HCT116 (cell line): ENCODE results near the gene TMEM184B. TPM values are rescaled to one million over a fixed set of nuclear protein-coding genes. Genes with fewer than 3 reads are reported as not detected.
A peak's percentile ranks its signal among the peaks of the same experiment; 100 is the strongest.

Source experiments
- ATAC-seq: fragments of 200-7000 bp; cut with Tn5 transposase; 2 replicates; pipeline ENCODE4 v1.9.1; 2020; ENCODE audit warnings: mild to moderate bottlenecking, moderate library complexity
- BruUV-seq: library from RNA; stranded (reverse); fragments of 400-500 nt; replicated peaks from 2 replicates; lab custom pipeline; 2021; lab: Mats Ljungman, UMichigan
- CTCF ChIA-PET: fragments of 300-600 bp; sonication (Branson Sonifier 250); formaldehyde crosslinking; loops from one replicate; lab custom pipeline; 2021; ENCODE audit warnings: antibody characterized with exemption; lab: Charles Lee
- POLR2A ChIA-PET: fragments of 300-600, 350-600 bp; sonication (Branson Sonifier 250); formaldehyde crosslinking; loops from one replicate; lab custom pipeline; 2021; ENCODE audit warnings: antibody characterized with exemption; lab: Charles Lee
- RAD21 ChIA-PET, 2 experiments: fragments of 300-600 bp; sonication (Branson Sonifier 250); formaldehyde crosslinking; loops; one replicate each; lab custom pipeline; 2023; ENCODE audit warnings: low total read pairs in 2 of 2; ENCODE audit not compliant: uncharacterized antibody in 2 of 2, unreplicated experiment in 2 of 2, low non-redundant PET in 1 of 2; lab: Charles Lee
- DNase-seq: peaks from one replicate; pipeline ENCODE4 v3.0.0-alpha.2; 2010; ENCODE audit warnings: low read depth, low spot score
- H2AFZ ChIP-seq: fragments of 200-600 bp; shearing (Covaris generic), sonication (generic); 2 replicates; pipeline ENCODE4 v1.6.1; 2017; ENCODE audit warnings: low read depth, mixed run types, mixed read lengths, antibody characterized with exemption, low read length; ENCODE audit not compliant: poor library complexity, severe bottlenecking
- H3K27ac ChIP-seq: 2 replicates; pipeline ENCODE4 v1.5.1; 2012; ENCODE audit warnings: low read depth, low read length
- H3K27me3 ChIP-seq: fragments of 200-600 bp; sonication (generic); 2 replicates; pipeline ENCODE4 v1.6.1; 2016; ENCODE audit warnings: mixed run types, low read length, mixed read lengths; ENCODE audit not compliant: insufficient read depth
- H3K36me3 ChIP-seq, 2 experiments: fragments of 200-500 bp in 1 of 2; fragments of 200-600 bp in 1 of 2; sonication (Bioruptor generic) in 1 of 2; sonication (generic) in 1 of 2; 2 replicates each; pipeline versions ENCODE4 v1.5.1 to v1.6.1; 2014 to 2016; ENCODE audit warnings: low read length in 2 of 2, inconsistent platforms in 1 of 2, mixed read lengths in 1 of 2, mixed run types in 1 of 2; ENCODE audit not compliant: insufficient read depth in 2 of 2, control insufficient read depth in 1 of 2
- H3K4me1 ChIP-seq, 2 experiments: fragments of 200-600 bp in 1 of 2; sonication (generic) in 1 of 2; 2 replicates each; pipeline versions ENCODE4 v1.5.1 to v1.6.1; 2012 to 2017; ENCODE audit warnings: low read length in 2 of 2, inconsistent platforms in 1 of 2, mild to moderate bottlenecking in 1 of 2, mixed read lengths in 1 of 2, mixed run types in 1 of 2, moderate library complexity in 1 of 2; ENCODE audit not compliant: insufficient read depth in 2 of 2, control insufficient read depth in 1 of 2
- H3K4me2 ChIP-seq: fragments of 200-600 bp; sonication (generic); 2 replicates; pipeline ENCODE4 v1.6.1; 2017; ENCODE audit warnings: mixed run types, low read length, mixed read lengths
- H3K4me3 ChIP-seq, 2 experiments: fragments of 200-600 bp in 1 of 2; sonication (generic) in 1 of 2; replicated peaks in 1 of 2; 2 replicates each; pipeline ENCODE4 v1.5.1; 2011 to 2016; ENCODE audit warnings: low read length in 2 of 2, control low read depth in 1 of 2, low read depth in 1 of 2, mild to moderate bottlenecking in 1 of 2, mixed read lengths in 1 of 2, mixed run types in 1 of 2
- H3K79me2 ChIP-seq: fragments of 200-600 bp; sonication (generic); 2 replicates; pipeline ENCODE4 v1.6.1; 2017; ENCODE audit warnings: mild to moderate bottlenecking, mixed run types, low read length, moderate library complexity, mixed read lengths; ENCODE audit not compliant: insufficient read depth
- H3K9ac ChIP-seq: fragments of 200-600 bp; sonication (generic); 2 replicates; pipeline ENCODE4 v1.6.1; 2016; ENCODE audit warnings: low read length, mixed read lengths
- H3K9me2 ChIP-seq: fragments of 200-600 bp; sonication (generic), shearing (Covaris generic); 2 replicates; pipeline ENCODE4 v1.6.1; 2017; ENCODE audit warnings: mixed run types, mild to moderate bottlenecking, moderate library complexity; ENCODE audit not compliant: insufficient read depth
- H3K9me3 ChIP-seq, 2 experiments: fragments of 200-500 bp in 1 of 2; fragments of 200-600 bp in 1 of 2; sonication (Bioruptor generic) in 1 of 2; sonication (generic) in 1 of 2; 2 replicates each; pipeline ENCODE4 v1.6.1; 2014 to 2017; ENCODE audit warnings: low read length in 2 of 2, mixed read lengths in 2 of 2, inconsistent platforms in 1 of 2, low read depth in 1 of 2, mild to moderate bottlenecking in 1 of 2, mixed run types in 1 of 2, moderate library complexity in 1 of 2; ENCODE audit not compliant: control insufficient read depth in 1 of 2, insufficient read depth in 1 of 2
- H4K20me1 ChIP-seq: fragments of 200-600 bp; sonication (generic), shearing (Covaris generic); 2 replicates; pipeline ENCODE4 v1.6.1; 2017; ENCODE audit warnings: mixed run types, mild to moderate bottlenecking, moderate library complexity; ENCODE audit not compliant: insufficient read depth
- ATF3 ChIP-seq: IDR thresholded peaks from 2 replicates; pipeline ENCODE4 v1.6.1; 2012
- EGR1 ChIP-seq: IDR thresholded peaks from 2 replicates; pipeline ENCODE4 v1.6.1; 2012; ENCODE audit warnings: low read depth
- ELF1 ChIP-seq: IDR thresholded peaks from 2 replicates; pipeline ENCODE4 v1.6.1; 2012; ENCODE audit warnings: low read depth, borderline replicate concordance
- EZH2phosphoT487 ChIP-seq: fragments of 200-600 bp; IDR thresholded peaks from 2 replicates; pipeline ENCODE4 v1.6.1; 2018; ENCODE audit warnings: antibody characterized with exemption, borderline replicate concordance
- FOSL1 ChIP-seq: IDR thresholded peaks from 2 replicates; pipeline ENCODE4 v1.6.1; 2012; ENCODE audit warnings: low read depth
- JUND ChIP-seq: IDR thresholded peaks from 2 replicates; pipeline ENCODE4 v1.6.1; 2012
- POLR2A ChIP-seq: IDR thresholded peaks from 2 replicates; pipeline ENCODE4 v1.7.0; 2011; ENCODE audit warnings: borderline replicate concordance; ENCODE audit not compliant: insufficient read depth, insufficient read length; ENCODE audit errors: extremely low read depth
- POLR2AphosphoS5 ChIP-seq: IDR thresholded peaks from 2 replicates; pipeline ENCODE4 v1.6.1; 2011; ENCODE audit warnings: mild to moderate bottlenecking, low read depth, low read length, moderate library complexity
- RAD21 ChIP-seq: IDR thresholded peaks from 2 replicates; pipeline ENCODE4 v1.6.1; 2012; ENCODE audit warnings: low read depth, mild to moderate bottlenecking
- SP1 ChIP-seq: IDR thresholded peaks from 2 replicates; pipeline ENCODE4 v1.6.1; 2012; ENCODE audit warnings: low read depth
- SRF ChIP-seq: IDR thresholded peaks from 2 replicates; pipeline ENCODE4 v1.6.1; 2012; ENCODE audit warnings: low read depth
- TCF7L2 ChIP-seq: IDR thresholded peaks from 2 replicates; pipeline ENCODE4 v1.7.0; 2011; ENCODE audit warnings: borderline replicate concordance, inconsistent platforms; ENCODE audit not compliant: insufficient read depth, insufficient read length; ENCODE audit errors: extremely low read depth
- ZFX ChIP-seq: fragments of 450-650 bp; IDR thresholded peaks from 2 replicates; pipeline ENCODE4 v1.6.1; 2017
- intact Hi-C: fragments of 100-400 bp; cut with micrococcal nuclease; formaldehyde crosslinking; loops from 2 replicates; pipeline ENCODE4 v1.10.0; 2022
- total RNA-seq: library from RNA; stranded (reverse); gene quantifications from one replicate; pipeline ENCODE4 v1.2.1, GENCODE V29; 2021; ENCODE audit not compliant: unreplicated experiment
- TF ChIP-seq, protein P1 (sequence below): IDR thresholded peaks from 2 replicates; pipeline ENCODE4 v1.6.1; 2011; ENCODE audit warnings: mild to moderate bottlenecking, low read length, moderate library complexity; ENCODE audit not compliant: insufficient replicate concordance; ENCODE audit errors: extremely low read depth
- TF ChIP-seq, protein P2 (sequence below): IDR thresholded peaks from 2 replicates; pipeline ENCODE4 v1.6.1; 2012; ENCODE audit warnings: low read depth
- TF ChIP-seq, protein P3 (sequence below), 3 experiments: fragments of 200-600 bp in 1 of 3; sonication (generic) in 1 of 3; IDR thresholded peaks in 2 of 3; conservative IDR thresholded peaks in 1 of 3; 2 replicates each; pipeline ENCODE4 v1.5.1; 2012 to 2017; ENCODE audit warnings: low read depth in 2 of 3, low read length in 2 of 3, antibody characterized with exemption in 1 of 3, borderline replicate concordance in 1 of 3, control low read depth in 1 of 3, mild to moderate bottlenecking in 1 of 3, mixed read lengths in 1 of 3, mixed run types in 1 of 3, moderate library complexity in 1 of 3; ENCODE audit not compliant: insufficient read depth in 1 of 3

The TMEM184B gene
- total RNA-seq, 1 experiment from 2014 or later, result 66.0 TPM

- H3K79me2 ChIP-seq, result no peaks in the 10 kb centered on the region; the same call in 1 of the 2 replicates
Observed at GRCh38 chr22:38238519-38239071, 34.2 kb downstream of the TMEM184B start.

More at GRCh38 chr22:38238519-38239071, 34.2 kb downstream of the TMEM184B start:
- H3K36me3 ChIP-seq, result peaks cover 2 to 18% of the 10 kb centered on the region in 2 experiments; a peak in 3 of 4 replicates
- peak overlapping the region; percentile 29 for H3K9ac ChIP-seq
- POLR2A ChIA-PET, result interaction anchor here (1.4 kb wide), 1 partner anchor 10 kb away, joined by 6 read pairs; no protein-coding TSS in a partner anchor
- no peak overlapping the region for H2AFZ ChIP-seq
- DNase-seq (no peak), ATAC-seq (no peak)
- no TSS peak for BruUV-seq
- no peaks in the 10 kb centered on the region for H4K20me1 ChIP-seq
- peaks cover 36 to 48% of the 10 kb centered on the region in 2 experiments for H3K4me1 ChIP-seq
- CTCF ChIA-PET, result no interaction called here
- RAD21 ChIA-PET, result no interaction called here
- H3K9me2 ChIP-seq, result no peaks in the 10 kb centered on the region
- peak overlapping the region; percentile 49; the same call in 1 of the 2 replicates for H3K4me2 ChIP-seq
- TF ChIP-seq EZH2phosphoT487 (no peak), POLR2A (no peak), SRF (no peak), EGR1 (no peak), JUND (no peak), SP1 (no peak), ZFX (no peak), ATF3 (no peak), POLR2AphosphoS5 (no peak), RAD21 (no peak), FOSL1 (no peak), TCF7L2 (no peak), ELF1 (no peak)
- TF ChIP-seq, protein P1, sequence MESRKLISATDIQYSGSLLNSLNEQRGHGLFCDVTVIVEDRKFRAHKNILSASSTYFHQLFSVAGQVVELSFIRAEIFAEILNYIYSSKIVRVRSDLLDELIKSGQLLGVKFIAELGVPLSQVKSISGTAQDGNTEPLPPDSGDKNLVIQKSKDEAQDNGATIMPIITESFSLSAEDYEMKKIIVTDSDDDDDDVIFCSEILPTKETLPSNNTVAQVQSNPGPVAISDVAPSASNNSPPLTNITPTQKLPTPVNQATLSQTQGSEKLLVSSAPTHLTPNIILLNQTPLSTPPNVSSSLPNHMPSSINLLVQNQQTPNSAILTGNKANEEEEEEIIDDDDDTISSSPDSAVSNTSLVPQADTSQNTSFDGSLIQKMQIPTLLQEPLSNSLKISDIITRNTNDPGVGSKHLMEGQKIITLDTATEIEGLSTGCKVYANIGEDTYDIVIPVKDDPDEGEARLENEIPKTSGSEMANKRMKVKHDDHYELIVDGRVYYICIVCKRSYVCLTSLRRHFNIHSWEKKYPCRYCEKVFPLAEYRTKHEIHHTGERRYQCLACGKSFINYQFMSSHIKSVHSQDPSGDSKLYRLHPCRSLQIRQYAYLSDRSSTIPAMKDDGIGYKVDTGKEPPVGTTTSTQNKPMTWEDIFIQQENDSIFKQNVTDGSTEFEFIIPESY, result no peak
- TF ChIP-seq, protein P2, sequence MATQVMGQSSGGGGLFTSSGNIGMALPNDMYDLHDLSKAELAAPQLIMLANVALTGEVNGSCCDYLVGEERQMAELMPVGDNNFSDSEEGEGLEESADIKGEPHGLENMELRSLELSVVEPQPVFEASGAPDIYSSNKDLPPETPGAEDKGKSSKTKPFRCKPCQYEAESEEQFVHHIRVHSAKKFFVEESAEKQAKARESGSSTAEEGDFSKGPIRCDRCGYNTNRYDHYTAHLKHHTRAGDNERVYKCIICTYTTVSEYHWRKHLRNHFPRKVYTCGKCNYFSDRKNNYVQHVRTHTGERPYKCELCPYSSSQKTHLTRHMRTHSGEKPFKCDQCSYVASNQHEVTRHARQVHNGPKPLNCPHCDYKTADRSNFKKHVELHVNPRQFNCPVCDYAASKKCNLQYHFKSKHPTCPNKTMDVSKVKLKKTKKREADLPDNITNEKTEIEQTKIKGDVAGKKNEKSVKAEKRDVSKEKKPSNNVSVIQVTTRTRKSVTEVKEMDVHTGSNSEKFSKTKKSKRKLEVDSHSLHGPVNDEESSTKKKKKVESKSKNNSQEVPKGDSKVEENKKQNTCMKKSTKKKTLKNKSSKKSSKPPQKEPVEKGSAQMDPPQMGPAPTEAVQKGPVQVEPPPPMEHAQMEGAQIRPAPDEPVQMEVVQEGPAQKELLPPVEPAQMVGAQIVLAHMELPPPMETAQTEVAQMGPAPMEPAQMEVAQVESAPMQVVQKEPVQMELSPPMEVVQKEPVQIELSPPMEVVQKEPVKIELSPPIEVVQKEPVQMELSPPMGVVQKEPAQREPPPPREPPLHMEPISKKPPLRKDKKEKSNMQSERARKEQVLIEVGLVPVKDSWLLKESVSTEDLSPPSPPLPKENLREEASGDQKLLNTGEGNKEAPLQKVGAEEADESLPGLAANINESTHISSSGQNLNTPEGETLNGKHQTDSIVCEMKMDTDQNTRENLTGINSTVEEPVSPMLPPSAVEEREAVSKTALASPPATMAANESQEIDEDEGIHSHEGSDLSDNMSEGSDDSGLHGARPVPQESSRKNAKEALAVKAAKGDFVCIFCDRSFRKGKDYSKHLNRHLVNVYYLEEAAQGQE, result no peak
- TF ChIP-seq, protein P3, sequence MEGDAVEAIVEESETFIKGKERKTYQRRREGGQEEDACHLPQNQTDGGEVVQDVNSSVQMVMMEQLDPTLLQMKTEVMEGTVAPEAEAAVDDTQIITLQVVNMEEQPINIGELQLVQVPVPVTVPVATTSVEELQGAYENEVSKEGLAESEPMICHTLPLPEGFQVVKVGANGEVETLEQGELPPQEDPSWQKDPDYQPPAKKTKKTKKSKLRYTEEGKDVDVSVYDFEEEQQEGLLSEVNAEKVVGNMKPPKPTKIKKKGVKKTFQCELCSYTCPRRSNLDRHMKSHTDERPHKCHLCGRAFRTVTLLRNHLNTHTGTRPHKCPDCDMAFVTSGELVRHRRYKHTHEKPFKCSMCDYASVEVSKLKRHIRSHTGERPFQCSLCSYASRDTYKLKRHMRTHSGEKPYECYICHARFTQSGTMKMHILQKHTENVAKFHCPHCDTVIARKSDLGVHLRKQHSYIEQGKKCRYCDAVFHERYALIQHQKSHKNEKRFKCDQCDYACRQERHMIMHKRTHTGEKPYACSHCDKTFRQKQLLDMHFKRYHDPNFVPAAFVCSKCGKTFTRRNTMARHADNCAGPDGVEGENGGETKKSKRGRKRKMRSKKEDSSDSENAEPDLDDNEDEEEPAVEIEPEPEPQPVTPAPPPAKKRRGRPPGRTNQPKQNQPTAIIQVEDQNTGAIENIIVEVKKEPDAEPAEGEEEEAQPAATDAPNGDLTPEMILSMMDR (IDR thresholded peaks at IDR 0.05 in 2 of 3, conservative IDR thresholded peaks at IDR 0.05 in 1 of 3; ENCODE audit: borderline replicate concordance in 1 of 3, insufficient read depth in 1 of 3, low read depth in 2 of 3, low read length in 2 of 3), result no peak
- H3K27me3 ChIP-seq, result no peaks in the 10 kb centered on the region
- H3K4me3 ChIP-seq, result no peak overlapping the region
- intact Hi-C loops, result no loop called here
- H3K27ac ChIP-seq, result peak overlapping the region; percentile 45; the same call in 1 of the 2 replicates
- no peaks in the 10 kb centered on the region for H3K9me3 ChIP-seq
